Measurements from ENCODE around the gene EDC3. TPM values are rescaled to one million over a fixed set of nuclear protein-coding genes. Genes with fewer than 3 reads are reported as not detected.

Gene EDC3
- polyA plus RNA-seq, 4 donors, result 37.5 to 43.0 (median 40.6) TPM

GRCh38 chr15:74626752-74627692, 68.8 kb downstream of the EDC3 start:
- DNase-seq (ENCODE audit: low read depth in 4 of 4, low spot score in 2 of 4), result no peak

- no peak for DNase-seq (ENCODE audit: low read depth in 4 of 4, low spot score in 2 of 4)
Measured at GRCh38 chr15:74626336-74626735, 69.5 kb downstream of the EDC3 start.

- no peak for DNase-seq (ENCODE audit: low read depth in 4 of 4, low spot score in 2 of 4)
Measured at GRCh38 chr15:74625693-74626092, 70.1 kb downstream of the EDC3 start.

GRCh38 chr15:74624020-74624602, 71.7 kb downstream of the EDC3 start:
- DNase-seq (ENCODE audit: low read depth in 4 of 4, low spot score in 2 of 4), result no peak

GRCh38 chr15:74622758-74623157, 73.1 kb downstream of the EDC3 start:
- no peak for DNase-seq (ENCODE audit: low read depth in 4 of 4, low spot score in 2 of 4)

- DNase-seq (ENCODE audit: low read depth in 4 of 4, low spot score in 2 of 4), result no peak
Measured at GRCh38 chr15:74621936-74622335, 73.9 kb downstream of the EDC3 start.

- no peak for DNase-seq (ENCODE audit: low read depth in 4 of 4, low spot score in 2 of 4)
Measured at GRCh38 chr15:74621546-74621920, 74.3 kb downstream of the EDC3 start.

- DNase-seq (ENCODE audit: low read depth in 4 of 4, low spot score in 2 of 4), result no peak
Measured at GRCh38 chr15:74620636-74621545, 74.9 kb downstream of the EDC3 start.

- no peak for DNase-seq (ENCODE audit: low read depth in 4 of 4, low spot score in 2 of 4)
Measured at GRCh38 chr15:74619916-74620635, 75.7 kb downstream of the EDC3 start.

- no peak for DNase-seq (ENCODE audit: low read depth in 4 of 4, low spot score in 2 of 4)
Measured at GRCh38 chr15:74618841-74619596, 76.8 kb downstream of the EDC3 start.

- no peak for DNase-seq (ENCODE audit: low read depth in 4 of 4, low spot score in 2 of 4)
Measured at GRCh38 chr15:74616996-74617395, 78.8 kb downstream of the EDC3 start.

- no peak for DNase-seq (ENCODE audit: low read depth in 4 of 4, low spot score in 2 of 4)
Measured at GRCh38 chr15:74616366-74616939, 79.4 kb downstream of the EDC3 start.

- peak; percentile 65 to 90 (median 88) for DNase-seq (ENCODE audit: low read depth in 4 of 4, low spot score in 2 of 4)
Measured at GRCh38 chr15:74615508-74616365, 80.1 kb downstream of the EDC3 start, which contains the start of gene CLK3. TSS of gene CLK3 (plus strand) at chr15:74615836. CDS start at chr15:74619197, 3,361 bp downstream.

GRCh38 chr15:74614744-74615507, 80.9 kb downstream of the EDC3 start:
- DNase-seq (ENCODE audit: low read depth in 4 of 4, low spot score in 2 of 4), result peak in 3 of 4 donors; percentile 32 to 69 (median 67)

GRCh38 chr15:74613953-74614743, 81.7 kb downstream of the EDC3 start:
- peak in 1 of 4 donors; percentile 60 for DNase-seq (ENCODE audit: low read depth in 4 of 4, low spot score in 2 of 4)

GRCh38 chr15:74613089-74613952, 82.5 kb downstream of the EDC3 start:
- DNase-seq (ENCODE audit: low read depth in 4 of 4, low spot score in 2 of 4), result no peak

Measured in left renal cortex interstitium (tissue), 4 donors.